GM10248 (cell line): ENCODE measurements around the gene PAQR4.

Source experiments
- CTCF ChIA-PET: fragments of 300-600 bp; sonication (Branson Sonifier 250); formaldehyde crosslinking; extraction: SDS; loops from one replicate; lab custom pipeline; 2021; ENCODE audit warnings: antibody characterized with exemption; lab: Yijun Ruan, JAX
- POLR2A ChIA-PET: fragments of 350-650 bp; sonication (Branson Sonifier 250); formaldehyde crosslinking; extraction: SDS; loops from one replicate; lab custom pipeline; 2020; ENCODE audit warnings: antibody characterized with exemption; lab: Yijun Ruan, JAX
- DNase-seq: peaks from one replicate; pipeline ENCODE4 v3.0.0; 2012; ENCODE audit errors: extremely low spot score
- CTCF ChIP-seq: IDR thresholded peaks from 2 replicates; pipeline ENCODE4 v1.5.1; 2012; ENCODE audit warnings: mild to moderate bottlenecking, low read depth; ENCODE audit errors: extremely low read depth, missing control alignments, control extremely low read depth

PAQR4 gene

GRCh38 chr16:3013998-3014690 is 45.0 kb downstream of the PAQR4 start:
- ChIA-PET CTCF (interaction anchor here (1.1 to 1.4 kb wide), 2 partner anchors 12 to 14 kb away, joined by 3 to 4 read pairs; no protein-coding TSS in a partner anchor), POLR2A (no interaction called here)
- no peak for TF ChIP-seq CTCF
- no peak for DNase-seq

- no peak for DNase-seq
- ChIA-PET POLR2A (no interaction called here), CTCF (interaction anchor here (1.1 to 1.4 kb wide), 2 partner anchors 13 kb away, joined by 3 to 4 read pairs; no protein-coding TSS in a partner anchor)
- no peak for TF ChIP-seq CTCF
These were observed 45.8 kb downstream of the PAQR4 start for GRCh38 chr16:3014971-3015370.

- ChIA-PET POLR2A (no interaction called here), CTCF (no interaction called here)
- DNase-seq: no peak
- TF ChIP-seq CTCF: no peak
These were observed 46.8 kb downstream of the PAQR4 start for GRCh38 chr16:3015865-3016521.

GRCh38 chr16:3017344-3017743 is 48.2 kb downstream of the PAQR4 start:
- no peak for DNase-seq
- ChIA-PET POLR2A (no interaction called here), CTCF (interaction anchor here (1.1 to 3.3 kb wide), 2 partner anchors 11 to 14 kb away, joined by 3 to 16 read pairs; no protein-coding TSS in a partner anchor)
- TF ChIP-seq CTCF: no peak

GRCh38 chr16:3017794-3018506 is 48.8 kb downstream of the PAQR4 start, which contains the start of gene CLDN6:
CLDN6 (minus strand) TSS chr16:3018183; CDS start chr16:3016021, 2,162 bp downstream.
- POLR2A ChIA-PET: no interaction called here
- no peak for DNase-seq
- CTCF ChIA-PET: interaction anchor here (1.1 to 15.9 kb wide), 5 partner anchors 10 to 112 kb away, joined by 3 to 231 read pairs (median 16); no protein-coding TSS in a partner anchor
- peak; percentile 21 for TF ChIP-seq CTCF
